GM19328 (cell line): ENCODE data around the gene LMO1.

Experiments used
- ATAC-seq: cut with Tn5 transposase; IDR thresholded peaks from one replicate; pipeline ENCODE4 v1.9.1; 2021; ENCODE audit warnings: mild to moderate bottlenecking, moderate library complexity; ENCODE audit not compliant: unreplicated experiment

Gene LMO1

DNA sequence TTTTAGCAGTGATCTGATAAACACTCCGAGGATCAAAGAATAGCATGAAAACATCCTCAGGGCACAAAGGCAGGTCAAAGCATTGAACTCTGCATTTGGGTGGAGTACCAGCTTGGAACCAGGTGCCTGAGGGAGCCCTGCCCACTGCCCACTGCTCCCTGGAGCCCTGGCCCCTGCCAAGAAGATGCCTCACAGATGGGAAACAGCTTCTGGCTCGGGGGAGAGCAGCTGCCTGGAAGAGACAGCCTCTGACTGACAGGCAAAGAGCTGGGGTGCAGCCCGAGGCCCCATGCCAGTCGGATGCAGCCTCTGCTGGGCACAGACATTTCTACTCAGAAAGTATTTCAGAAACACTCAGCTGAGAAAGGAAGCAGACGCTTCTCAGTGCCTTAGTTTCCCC lies 13.2 kb downstream of the LMO1 start:
- no peak for ATAC-seq

DNA sequence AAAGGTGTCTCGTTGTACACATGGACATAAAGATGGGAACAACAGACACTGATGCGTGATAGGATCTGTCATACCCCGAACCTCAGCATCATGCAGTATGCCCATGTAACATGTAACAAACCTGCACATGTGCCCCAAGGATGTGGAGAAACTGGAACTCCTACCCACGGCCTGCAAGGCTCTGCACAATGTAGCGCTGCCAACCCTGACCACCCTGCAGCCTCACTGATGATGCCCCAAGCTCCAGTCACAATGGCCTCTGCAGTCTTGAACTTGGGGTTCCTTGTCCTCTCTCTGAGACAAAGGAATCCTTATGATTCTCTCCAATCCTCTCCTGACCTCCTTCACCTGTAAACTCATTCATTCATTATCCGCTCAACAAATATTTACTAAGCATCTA lies 14.2 kb downstream of the LMO1 start:
- ATAC-seq: no peak

DNA sequence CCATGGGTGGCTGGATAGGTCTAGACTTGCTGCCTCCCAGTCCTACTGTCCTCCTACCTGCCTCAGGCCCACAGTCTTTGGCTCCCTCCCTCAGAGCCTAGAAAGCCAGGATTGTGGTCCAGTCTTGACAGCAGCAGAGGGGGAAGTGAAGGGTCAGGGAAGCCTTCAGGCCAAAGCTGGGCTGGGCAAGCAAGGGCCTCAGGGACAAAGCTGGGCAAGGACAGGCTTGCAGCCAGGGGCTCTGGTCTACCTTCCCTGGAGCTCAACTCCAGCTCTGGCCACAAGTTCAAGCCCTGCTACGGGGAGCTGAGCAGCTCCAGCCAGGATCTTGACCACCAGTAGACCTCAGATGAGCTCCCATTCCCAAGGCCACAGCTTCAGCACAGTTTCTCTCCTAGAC lies 14.9 kb downstream of the LMO1 start:
- ATAC-seq: no peak

DNA sequence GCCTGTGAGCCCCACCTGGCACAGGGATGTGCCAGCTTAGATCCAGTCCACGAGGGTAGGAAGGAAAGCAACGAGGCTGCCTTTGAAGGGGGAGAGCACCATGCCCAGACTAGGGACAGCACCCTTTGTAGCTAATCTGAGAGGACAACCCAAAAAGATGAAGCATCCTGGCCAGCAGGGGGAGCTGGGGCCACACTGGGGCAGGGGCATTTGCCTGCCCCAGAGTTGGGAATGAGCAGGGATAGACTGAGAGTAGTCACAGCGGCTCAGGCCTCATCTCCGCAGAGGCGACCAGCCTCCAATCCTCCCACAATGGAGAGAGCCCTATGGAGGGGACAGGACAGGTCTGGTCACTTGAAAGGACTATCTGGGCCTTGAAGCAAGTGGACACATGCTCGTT lies 16.4 kb downstream of the LMO1 start:
- ATAC-seq: no peak

DNA sequence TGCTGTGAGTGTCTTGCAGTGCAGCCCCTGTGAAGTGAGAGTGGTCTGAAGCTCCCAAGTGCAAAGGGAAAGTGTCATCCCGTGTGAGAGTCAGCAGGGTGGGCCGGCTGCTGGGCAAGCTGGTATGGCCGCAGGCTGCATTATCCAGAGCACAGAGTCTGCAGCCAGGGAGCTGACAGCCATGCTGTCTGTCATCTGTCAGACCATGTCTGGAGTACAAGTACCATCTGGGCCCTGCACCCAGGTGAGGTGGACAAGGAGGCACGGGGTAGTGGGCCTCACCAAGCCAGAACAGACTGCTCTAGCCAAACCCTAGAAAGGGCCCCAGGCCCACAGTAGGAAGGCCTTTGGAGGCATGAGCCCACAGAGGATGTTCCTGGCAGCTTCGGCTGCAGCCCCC lies 20.2 kb downstream of the LMO1 start:
- no peak for ATAC-seq

DNA sequence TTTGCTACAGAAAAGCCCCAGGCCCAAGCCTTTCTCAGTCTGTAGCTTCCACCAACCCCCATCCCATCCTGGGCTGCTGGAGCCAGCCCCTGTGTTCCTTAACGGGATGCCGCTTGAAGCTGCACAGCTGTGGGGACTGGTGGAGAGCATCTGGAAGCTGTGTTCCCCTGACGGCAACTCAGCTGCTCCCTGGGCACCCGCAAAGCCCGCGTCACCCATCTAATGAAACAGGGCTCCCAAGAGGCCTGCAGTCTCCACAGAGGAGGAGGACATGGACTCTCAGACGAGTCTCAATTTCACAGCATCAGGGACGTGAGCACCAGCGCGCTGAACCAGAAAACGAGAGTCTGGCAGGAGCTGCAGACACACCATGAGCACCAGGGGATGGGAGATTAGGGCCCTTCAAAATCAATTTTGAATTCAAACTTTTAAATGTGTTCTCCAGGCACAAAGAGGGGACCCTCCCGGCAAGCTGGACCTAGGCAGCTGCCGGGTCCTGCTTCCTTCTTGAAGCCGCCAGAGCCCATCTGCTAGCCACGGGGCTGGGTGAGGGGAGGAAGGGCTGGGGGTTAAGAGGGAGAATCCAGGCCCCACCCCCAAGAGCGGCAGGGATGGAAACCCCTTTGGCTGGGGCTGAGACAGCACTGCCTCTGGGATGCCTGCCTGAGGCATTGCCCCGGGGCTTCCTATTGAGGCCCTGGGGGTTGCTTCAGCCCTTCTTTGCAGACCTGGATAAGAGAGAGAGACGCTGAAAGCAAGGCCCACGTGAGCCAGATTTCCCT lies 21.0 kb downstream of the LMO1 start:
- ATAC-seq: no peak

DNA sequence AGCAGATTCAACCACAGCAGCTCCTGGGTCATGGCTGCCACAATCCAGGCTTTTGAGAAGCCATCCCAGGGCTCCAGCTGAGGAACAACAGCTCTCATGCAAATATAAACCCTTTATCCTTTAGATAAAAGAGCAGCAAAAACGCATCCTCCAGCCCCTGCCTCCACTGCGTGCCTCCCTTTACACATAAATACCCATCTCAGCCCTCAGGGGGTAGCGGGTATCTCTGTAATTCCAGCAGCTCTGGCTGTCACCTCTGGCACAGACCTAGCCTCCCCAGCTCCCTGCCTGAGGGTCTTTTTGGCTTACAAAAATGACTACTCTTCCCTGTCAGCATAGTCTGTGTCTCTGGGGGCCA lies 21.6 kb downstream of the LMO1 start:
- no peak for ATAC-seq

DNA sequence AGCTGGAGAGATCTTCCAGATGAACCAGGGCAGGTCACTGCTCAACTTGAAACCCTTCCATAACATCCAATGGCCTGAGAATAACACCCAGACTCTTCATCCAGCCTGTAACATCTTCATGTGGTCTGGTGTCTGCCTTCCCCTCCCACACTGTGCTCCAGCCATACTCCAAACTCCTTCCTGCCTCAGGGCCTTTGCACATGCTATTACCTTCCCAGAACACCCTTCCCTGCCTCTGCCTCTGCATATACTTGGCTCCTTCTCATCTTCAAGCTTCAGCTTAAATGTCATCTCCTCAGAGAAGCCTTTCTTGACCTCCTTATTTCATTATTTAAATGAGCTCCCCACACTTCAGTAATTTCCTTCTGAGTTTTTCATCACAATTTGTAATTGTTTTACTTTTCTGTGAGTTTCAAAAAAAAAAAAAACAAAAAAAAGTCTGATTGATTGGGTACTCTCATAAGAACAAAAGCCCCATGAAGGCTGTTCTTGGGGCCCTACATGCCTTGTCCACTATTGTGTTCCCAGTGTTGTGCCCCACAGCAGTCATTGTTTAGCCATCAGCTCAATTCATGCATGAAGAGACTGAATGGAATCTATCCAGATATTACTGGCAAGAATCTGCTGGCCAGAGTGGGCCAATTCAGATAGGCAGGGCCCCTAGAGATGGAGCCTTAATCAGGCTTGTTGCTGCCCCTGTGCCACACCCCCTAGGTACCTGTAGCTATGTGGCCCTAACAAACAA lies 22.1 kb downstream of the LMO1 start:
- no peak for ATAC-seq

DNA sequence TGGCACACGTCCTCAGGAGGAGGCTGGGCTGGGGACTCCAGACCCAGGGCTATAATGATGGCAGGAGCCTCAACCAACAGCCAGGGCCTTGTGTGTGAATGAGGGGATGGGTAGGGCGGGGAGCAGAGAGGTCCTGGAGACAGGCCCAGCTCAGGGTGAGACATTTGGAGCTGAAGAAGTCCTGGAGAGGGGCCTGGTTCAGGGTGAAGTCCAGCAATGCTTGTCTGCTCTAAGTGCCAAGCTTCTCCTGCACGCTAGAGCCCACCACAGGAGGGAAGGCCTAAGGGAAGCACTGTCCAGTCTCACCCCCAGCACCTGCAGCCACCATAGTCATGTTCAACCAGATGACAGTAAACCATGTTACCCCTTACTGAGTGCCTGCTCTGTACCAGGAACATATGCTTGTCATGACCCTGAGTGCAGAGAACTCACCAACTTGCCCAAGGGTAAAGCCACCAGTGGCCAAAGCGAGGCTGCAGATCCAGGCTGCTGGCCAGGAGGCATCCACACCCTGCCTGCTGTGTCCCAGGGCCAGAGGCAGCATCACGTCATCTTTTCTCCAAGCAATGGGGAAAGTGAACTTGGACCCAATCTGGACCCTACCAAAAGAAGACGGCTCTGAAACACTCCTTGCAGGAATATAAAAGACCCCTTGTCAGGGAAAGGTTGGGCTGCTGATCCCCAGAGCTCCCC lies 24.0 kb downstream of the LMO1 start:
- ATAC-seq: no peak

DNA sequence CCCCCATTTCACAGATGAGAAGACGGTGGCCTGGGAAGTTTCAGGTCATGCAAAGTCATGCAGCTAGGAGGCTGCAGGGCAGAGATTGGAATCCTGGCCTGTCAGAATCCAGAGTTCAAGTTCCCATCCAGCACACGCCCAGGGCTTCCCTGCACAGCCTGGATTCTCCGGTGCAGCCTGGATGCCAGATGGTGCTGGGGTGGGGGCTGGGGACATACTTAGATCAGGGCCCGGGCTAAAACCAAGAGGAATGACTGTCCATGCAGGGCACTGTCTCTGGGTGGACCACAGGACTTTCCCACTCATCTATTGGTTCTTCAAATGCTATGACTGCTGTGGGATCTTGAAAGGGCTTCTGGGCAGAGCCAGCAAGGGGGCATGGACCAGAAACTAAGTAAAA lies 24.6 kb downstream of the LMO1 start:
- ATAC-seq: no peak

DNA sequence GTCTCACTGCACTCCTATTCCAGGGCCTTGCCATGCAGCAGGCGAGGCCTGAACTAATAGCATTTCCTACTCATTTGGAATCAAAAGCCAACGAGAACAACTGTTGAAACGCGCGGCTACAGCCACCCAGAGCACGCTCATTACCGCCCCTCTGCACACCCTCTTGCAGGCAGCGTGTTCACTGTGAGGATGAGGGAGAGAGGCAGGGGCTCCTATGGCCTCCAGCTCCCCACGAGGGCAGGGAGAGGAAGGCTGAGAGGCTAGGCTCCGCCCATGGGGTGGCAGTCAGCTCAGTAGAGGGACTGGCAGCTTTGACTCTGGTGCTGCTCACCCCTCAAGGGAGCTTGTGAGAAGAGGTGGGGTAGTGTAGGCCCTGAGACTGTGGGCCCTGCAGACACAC lies 26.2 kb downstream of the LMO1 start:
- no peak for ATAC-seq

DNA sequence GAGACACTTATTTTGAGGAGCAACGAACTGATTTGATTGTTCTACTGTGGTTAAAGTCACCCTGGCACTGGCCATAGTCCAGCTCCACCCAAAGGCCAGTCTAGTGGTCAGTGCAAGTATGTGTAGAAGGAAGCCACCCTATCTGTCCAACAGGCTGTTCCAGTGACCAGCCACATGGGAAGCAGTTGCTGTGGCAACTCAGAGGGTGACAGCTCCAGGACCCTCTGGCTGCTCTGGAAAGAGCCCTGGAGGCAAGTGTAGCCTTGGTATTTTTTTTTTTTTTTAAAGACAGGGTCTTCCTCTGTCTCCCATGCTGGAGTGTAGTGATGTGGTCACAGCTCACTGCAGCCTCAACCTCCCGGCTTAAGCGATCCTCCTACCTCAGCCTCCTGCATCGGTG lies 27.8 kb downstream of the LMO1 start:
- no peak for ATAC-seq

DNA sequence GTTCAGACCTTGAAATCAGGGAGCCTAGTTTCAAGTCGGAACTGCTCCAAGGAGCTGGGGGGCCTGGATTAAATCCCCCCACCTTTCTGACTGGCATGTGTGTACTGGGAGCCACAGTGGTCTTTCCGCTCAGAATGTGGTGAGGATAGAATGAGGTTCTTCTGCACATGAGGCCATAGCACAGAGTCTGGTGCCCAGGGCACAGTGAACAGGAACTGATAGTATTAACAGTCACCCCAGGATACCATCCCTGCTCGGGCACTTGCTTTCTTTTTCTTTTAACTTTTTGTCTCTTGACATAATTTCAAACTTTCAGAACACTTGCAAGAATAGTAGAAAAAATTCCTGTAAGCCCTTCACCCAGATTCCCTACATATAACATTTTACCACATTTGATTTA lies 28.8 kb downstream of the LMO1 start:
- ATAC-seq: no peak

DNA sequence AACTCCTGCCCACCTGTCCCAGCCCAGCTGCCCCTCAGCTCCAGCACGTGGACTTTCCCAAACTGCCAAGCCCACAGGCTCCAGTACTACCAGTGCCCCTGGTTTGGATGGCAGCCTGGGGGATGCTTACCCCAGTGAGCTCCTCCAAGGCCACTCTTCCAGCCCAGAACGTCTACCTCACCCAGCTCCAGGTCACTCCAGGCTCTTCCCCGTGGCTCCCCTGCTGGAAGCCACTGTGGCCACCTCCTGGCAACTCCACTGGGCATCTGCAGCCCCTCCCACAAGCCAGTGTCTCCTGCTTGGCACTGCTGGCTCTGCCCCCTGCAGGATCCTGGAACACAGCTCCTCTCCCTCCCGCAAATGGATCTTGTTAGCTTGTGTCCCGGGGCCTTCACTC lies 29.3 kb downstream of the LMO1 start:
- ATAC-seq: no peak

DNA sequence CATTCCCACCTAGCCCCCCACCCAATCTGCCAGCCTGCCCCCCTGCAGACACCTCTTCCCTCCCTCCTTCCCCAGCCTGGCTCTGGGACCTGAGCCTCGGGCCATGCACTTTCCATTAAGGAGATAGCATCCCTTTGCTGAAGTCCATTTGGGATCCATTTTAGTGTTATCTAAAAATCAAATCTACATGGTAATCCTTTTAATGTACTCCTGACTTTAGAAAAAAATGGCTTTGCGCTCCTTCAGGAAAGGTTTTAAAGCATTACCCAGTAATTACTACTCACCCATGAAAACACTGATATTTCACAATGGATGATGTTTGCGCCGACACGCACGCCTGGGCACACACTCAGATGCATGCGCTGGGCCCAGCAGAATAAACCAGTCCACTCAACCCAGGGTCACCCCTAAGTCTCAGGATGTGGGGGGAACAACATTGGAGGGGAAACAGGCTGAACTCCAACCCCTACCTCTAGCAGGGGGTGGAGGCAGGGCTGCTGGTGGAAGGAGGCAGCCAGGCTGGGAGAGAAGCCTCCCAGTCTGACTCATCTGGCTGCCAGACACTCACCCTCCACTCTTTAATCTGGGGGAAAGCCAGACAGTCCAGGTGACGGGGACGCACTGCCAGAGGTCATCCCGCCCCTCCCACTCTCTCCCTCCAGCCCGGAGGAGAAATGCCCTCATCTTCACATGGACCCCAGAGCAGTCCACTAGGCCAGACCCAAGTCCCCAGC lies 29.8 kb downstream of the LMO1 start:
- no peak for ATAC-seq

DNA sequence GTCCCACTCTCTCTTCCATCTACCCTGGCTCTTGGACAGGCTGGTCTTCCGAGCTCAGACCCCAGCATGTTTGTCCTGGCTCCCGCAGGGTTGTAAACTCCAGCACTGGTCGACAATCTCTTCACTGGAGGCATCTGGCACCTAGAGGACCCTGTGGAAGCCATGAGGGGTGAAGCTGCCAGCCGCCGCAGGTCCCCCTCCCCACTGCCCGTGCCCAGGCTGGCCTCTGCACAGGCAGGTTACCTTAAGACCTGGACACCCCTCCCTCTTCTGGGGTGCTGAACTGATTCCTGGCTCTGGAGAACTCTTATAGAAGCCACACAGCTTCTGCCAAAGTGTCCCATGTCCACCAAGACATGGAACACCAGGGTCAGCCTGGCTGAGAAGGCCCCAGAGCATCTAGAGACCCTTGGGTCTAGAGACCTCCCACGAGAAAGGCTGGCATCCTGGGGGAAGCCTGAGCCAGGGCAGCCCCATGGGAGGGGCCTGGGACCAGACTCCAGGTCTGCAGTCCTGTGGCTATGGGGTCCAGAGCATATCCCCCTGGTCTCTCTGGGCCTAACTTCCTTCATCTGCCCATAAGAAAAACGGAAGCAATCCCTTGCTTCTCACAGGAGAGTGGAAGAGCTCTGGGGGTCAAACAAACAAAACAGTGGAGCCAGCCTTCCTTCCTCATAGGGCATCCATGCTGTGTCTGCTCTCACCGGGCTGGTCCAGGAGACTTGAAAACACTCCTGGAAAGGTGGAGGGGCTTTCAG lies 30.6 kb downstream of the LMO1 start:
- no peak for ATAC-seq

DNA sequence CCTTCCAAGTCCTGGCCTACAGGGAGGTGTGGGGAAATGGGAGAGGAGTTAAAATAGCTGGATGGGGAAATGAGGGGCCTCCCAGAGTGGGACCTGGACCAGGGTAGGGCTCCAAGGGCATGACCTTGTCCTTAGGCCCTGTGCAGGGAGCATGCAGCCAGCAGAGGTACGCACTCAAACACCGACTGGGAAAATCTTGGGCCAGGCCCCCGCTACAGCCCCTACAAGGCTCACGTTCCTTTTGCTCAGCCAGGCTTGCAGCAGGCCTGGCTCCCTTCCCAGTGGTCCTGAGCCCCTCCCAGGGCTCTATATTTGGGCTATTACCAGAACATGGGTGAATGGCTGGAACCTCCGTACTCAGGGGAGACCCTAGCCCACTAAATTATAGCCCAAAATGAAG lies 31.3 kb downstream of the LMO1 start:
- no peak for ATAC-seq

DNA sequence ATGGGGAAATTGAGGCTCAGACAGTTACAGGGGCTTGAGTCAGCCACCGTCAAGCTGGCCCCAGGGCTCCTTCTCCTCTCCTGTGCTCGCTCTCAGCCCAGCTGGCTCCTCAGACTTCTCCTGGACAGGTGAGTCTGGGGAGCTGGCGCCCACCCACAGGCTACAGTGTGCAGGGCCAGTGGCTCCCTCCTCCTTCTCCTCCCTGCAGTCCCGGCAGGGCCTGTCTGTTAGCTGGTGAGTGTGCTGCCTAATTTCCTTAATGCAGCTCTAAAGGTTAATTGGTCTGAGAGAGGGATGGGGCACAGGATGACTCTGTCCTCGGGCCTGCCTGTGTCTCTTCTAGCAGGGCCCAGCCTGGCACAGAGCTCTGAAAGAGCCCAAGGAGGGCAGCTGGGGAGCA lies 31.7 kb downstream of the LMO1 start:
- ATAC-seq: no peak

DNA sequence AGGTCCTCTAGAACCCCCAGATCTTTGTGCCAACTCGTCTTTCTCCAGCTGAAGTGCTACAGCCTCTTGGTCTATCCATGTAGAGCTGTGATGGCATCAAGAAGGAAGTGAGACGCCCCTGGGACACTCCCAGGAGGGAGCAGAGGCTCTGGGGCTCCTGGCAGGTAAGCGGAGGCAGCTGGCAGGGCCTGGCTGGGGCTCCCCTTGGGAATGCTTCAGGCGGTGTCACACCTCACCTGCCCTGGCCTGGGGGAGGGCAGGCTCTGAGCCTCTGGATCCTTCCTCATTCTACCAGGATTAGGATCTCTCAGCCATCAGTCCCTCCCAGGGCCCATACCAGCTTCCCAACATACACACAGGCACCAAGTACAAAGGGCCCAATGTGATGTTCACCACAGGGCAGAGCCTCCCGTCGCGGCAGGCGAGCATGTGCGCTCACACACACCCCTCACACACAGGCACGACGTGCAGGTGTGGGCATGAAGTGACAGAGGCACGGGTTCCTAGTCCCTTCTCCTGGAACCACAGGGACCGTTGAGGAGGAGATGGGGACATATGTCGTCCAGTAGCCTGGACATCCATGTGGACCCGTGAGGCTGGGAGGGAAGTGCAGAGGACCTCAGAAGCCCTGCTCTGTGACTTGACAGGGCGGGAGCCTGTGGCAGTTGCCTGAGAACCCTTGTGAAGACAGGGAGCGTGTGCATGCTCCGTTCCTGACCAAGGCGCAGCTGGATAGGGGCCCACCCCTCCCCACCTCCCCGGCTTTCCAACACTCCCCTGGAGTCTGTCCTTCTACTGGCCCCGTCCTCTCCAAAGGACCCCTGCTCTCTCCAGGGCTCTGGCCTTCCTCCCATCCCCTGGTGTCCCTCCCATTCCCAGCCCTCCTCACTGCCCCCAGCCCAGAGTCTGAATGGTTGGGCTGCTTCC lies 32.5 kb downstream of the LMO1 start:
- ATAC-seq: no peak
